Measurements from ENCODE around the gene REXO1.

GRCh38 chr19:1799695-1800342, 48.5 kb downstream of the REXO1 start:
- TF ChIP-seq POLR2A (IDR thresholded peaks at IDR 0.05; ENCODE audit: low read length), result no peak
- TF ChIP-seq GATA1 (IDR thresholded peaks at IDR 0.05; ENCODE audit: low read depth, low read length), result no peak

Measured in erythroblast (primary cell).